Stimulated activated CD8-positive, alpha-beta memory T cell treated with anti-CD3 and anti-CD28 coated beads, Interleukin-4, amount 100 ng/mL, for 48 hours (primary cell): ENCODE results near the gene ARHGEF37.
"Not testable (repeated sequence)": the region's sequence is repeated elsewhere in the genome, so short reads cannot be mapped to it uniquely, and the experiment has no call there.

Experiments used
- DNase-seq: peaks from one replicate; pipeline ENCODE4 v3.0.0-alpha.2; 2020

Gene ARHGEF37, protein sequence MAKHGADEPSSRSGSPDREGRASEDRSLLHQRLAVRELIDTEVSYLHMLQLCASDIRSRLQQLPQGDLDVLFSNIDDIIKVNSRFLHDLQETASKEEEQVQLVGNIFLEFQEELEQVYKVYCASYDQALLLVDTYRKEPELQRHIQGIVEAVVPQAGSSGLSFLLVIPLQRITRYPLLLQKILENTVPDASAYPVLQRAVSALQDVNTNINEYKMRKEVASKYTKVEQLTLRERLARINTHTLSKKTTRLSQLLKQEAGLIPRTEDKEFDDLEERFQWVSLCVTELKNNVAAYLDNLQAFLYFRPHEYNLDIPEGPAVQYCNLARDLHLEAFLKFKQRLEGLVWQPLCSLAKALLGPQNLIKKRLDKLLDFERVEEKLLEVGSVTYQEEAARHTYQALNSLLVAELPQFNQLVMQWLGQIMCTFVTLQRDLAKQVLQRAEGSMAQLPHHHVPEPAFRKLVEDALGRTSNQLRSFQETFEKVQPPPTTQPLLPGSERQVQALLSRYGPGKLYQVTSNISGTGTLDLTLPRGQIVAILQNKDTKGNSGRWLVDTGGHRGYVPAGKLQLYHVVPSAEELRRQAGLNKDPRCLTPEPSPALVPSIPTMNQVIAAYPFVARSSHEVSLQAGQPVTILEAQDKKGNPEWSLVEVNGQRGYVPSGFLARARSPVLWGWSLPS

DNA sequence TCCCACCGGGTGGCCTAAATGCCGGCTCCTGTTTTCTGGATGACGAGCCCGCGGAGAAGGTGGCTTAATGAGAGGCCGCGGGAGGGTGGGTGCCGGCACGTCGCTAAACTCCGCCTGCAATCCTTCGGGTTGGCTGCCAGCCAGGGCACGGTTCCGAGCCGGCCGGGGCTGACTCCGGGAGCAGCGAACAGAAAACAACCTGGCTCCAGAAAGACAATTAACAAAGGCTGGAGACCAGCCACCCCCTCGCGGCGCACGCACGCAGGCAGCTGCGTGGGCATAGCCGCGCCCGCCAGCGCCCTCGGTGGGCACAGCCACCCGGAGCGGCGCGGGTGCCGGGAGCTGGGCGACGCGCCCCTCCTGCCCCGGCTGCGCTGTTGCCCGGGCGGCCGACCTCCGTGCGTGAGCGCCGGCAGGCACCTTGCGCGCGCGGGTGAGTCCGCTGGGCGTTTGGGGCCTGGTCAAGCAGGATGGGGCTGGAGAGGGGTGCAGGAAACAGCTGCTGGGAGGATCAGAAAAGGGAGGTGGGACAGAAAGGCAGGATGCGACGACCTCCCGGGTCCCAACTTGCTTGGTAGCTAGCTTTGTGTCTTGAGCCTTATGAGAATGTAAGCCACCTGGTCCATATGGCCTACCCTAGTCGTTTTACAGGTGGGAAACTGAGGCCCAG is at the start of gene ARHGEF37:
TSS of gene ARHGEF37 (plus strand) at position 307 of the 670 bp plus-strand sequence. CDS start 16,272 bp downstream, outside the sequence.
- peak; percentile 70 for DNase-seq

DNA sequence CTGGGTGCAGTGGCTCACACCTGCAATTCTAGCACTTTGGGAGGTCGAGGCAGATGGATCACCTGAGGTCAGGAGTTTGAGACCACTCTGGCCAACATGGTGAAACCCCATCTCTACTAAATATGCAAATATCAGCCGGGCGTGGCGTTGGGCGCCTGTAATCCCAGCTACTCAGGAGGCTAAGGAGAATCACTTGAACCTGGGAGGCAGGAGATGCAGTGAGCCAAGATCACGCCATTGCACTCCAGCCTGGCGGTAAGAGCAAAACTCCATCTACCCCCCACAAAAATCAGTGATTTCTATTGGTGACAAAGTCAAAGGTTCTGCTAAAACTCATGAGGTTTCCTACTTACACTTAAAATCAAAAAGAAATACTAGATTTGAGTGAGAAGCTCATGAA is 48.9 kb upstream of the ARHGEF37 start:
- no peak for DNase-seq

GRCh38 chr5:149535787-149536186 is 45.5 kb upstream of the ARHGEF37 start:
- not testable (repeated sequence) for DNase-seq

- DNase-seq = no peak
These were observed 43.8 kb upstream of the ARHGEF37 start for GRCh38 chr5:149537374-149537975.

- DNase-seq = no peak
These were observed 41.2 kb upstream of the ARHGEF37 start for GRCh38 chr5:149540089-149540488.

DNA sequence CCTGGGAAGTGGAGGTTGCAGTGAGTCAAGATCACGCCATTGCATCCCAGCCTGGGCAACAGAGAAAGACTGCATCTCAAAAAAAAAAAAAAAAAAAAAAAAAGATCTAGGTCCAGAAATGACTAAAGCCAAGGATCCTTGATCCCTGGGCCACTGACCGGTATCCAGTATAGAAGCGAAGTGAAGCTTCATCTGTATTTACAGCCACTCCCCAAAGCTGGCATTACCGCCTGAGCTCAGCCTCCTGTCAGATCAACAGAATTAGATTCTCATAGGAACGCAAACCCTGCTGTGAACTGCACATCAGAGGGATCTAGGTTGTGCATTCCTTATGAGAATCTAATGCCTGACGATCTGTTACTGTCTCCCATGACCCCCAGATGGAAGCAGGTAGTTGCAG is 39.4 kb upstream of the ARHGEF37 start:
- DNase-seq = no peak

GRCh38 chr5:149543361-149544027 is 37.8 kb upstream of the ARHGEF37 start:
- DNase-seq = no peak

- DNase-seq = no peak
These were observed 37.3 kb upstream of the ARHGEF37 start for GRCh38 chr5:149544028-149544420.

GRCh38 chr5:149545327-149545726 is 36.0 kb upstream of the ARHGEF37 start:
- no peak for DNase-seq

GRCh38 chr5:149546974-149547373 is 34.3 kb upstream of the ARHGEF37 start:
- DNase-seq = no peak

DNA sequence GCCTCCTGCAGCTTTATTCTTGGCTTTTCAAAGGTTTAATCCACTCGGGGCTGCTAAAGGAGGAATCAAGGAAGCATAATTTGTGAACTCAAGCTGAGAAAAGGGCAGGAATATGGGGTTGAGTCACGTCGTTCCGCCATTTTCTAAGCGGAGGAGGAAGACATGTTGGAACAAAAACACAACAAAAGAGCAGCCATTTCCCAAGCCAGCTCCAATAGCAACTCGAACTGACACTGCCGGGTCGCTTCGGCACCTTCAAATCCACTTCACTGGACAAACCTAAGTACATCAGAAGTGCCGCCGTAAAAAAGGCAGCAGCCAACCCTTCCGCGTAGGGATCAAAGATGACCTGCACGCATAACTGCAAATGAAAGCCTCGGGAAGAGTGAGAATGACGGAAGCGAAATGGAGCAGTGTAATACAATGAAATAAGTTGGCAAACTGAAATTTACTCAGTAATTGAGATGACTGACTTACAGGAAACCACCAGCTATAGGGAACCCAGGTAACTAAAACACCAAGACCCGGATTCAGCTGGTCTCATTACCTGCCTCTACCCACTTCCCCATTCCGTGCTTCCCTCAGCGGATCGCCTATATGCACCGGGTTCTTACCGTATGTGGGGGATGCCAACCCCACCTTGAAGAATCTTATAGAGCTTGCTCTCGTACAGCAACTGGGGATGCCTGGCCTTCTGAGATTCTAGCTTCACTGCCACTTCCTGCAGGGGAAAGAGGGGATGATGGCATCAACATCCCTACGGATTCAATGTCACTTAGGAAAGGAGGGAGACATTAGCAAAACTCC is 31.6 kb upstream of the ARHGEF37 start:
- peak; percentile 54 for DNase-seq

DNA sequence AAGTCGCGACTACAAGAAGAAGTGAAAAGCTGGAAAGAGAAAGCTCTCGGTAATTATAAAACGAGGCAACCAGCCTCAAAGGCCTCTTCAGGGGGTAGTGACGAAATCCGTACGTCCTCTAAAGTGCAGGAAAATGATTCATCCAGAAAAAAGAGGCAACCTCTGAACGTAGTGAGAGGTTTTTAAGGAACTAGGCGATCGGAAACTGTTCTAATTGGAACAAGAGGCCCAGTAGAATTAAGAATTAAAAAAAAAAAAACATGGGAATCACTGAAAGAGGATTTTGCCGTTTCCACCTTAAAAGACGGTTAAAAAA is 31.1 kb upstream of the ARHGEF37 start:
- DNase-seq = no peak

DNA sequence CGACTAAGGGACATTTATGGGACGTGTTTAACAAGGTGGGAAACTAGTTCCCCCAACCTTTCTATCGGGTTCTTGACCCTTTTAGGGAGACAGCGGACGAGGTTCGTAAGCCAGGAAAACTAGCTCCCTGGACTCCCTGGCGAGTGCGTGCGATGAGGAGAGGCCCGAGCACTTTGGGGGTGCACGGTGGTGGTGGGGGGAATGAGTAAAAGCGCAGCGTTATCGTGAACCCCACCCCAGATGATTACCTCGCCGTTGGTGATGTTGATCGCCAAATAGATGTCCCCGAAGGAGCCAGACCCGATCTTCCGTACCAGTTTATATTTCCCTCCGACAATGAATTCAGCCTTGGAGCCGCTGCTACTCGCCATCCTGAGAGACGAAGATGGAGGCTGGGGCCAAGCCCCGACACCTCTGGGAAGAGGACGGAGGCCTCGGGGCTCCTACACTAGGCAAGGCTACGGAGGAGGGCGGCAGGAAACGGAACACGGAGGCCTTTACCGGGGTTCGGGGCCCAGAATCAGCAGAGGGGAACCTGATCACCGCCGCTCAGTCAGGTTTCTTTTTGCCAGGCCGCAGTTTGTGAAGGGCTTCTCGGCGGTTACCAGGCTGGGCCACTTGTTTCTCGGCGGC is 30.6 kb upstream of the ARHGEF37 start:
- peak; percentile 52 for DNase-seq

GRCh38 chr5:149551227-149552037 is 29.9 kb upstream of the ARHGEF37 start, which contains the start of gene CSNK1A1:
Gene CSNK1A1, minus strand, starts transcription at chr5:149551439. Its CDS starts 475 bp downstream, at chr5:149550964.
- peak; percentile 99 for DNase-seq

DNA sequence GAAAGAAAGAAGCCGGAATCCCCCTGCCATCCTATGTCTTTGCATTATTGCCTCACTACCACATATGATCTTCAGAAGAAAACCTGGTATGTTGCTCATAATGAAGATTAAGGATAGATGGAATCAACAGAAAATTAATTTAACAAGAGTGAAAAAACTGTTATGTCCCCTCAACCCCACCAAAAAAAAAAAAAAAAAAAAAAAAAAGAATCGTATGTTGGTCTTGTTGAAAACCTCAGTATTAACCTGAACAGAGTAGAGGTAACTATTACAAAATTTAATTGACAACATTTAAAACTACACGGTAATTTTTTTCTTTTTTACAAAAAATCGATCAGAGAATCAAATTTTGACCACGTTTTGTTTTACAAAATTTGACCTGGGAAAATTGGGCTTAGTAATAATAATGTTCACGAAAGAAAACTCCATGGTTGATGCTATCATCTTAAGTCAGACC is 29.2 kb upstream of the ARHGEF37 start:
- DNase-seq = no peak

GRCh38 chr5:149552553-149553160 is 28.6 kb upstream of the ARHGEF37 start:
- no peak for DNase-seq

DNA sequence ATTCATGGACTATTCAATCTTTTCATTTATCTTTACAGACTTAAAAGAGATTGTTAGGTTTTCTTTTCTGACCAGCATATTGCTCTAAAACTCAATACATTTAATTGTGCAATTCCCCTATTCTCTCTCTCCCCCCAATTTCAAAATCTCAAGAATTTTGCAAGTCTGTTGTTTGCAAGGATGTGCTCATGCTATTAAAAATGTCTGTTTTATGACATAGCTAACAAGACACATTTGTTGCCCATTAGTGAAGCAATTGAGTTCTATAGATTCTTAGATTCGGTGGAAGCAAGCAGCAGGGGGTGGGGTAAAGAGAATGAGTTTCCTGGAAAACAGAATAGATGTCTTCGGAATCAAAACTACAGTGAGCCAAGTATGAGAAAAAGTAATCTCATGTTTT is 21.6 kb upstream of the ARHGEF37 start:
- DNase-seq = no peak

DNA sequence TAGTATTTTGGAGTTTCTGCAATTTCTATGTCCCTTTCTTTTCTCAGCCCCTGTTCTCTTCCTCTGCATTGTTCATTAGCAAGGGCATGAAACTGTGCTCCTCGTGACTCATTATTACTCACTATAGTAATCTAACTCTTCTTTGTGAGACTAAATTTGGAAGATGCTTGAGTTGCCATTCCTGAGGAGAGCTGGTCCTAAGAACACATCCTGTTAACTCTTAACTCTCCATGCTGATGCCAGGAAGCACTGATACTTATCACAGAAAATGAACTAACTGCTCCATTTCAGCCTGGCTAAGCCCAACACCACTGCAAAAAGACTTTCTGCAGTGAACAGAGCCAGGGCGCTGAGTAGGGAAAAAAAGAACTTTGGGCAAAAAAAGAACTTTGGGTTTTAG is 19.4 kb upstream of the ARHGEF37 start:
- DNase-seq = no peak

DNA sequence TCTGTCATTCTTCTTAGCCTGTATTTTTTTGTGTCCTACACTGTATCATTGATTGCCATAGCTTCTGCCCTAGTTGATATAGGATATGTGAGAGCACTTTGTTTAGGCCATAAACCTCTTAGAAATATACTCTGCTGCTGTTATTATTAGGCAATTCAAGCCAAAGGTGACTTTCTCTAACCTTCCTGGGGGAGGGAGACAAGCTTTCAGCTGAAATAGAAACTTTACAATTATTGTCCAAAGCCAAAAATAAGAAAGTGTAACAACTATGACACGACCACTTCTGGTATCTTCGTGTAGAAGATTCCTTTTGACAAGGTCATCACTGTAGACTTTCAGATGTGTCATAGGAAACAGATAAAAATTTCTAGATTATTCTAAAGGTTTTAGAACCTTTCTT is 17.8 kb upstream of the ARHGEF37 start:
- DNase-seq = no peak
